Right atrium auricular region (tissue), 2 donors: Measurements from ENCODE around the gene NDNF. TPM values are rescaled to one million over a fixed set of nuclear protein-coding genes. Genes with fewer than 3 reads are reported as not detected.

Source experiments
- DNase-seq: peaks from one replicate; pipeline ENCODE4 v3.0.0-alpha.2; 2019; ENCODE audit warnings: low spot score
- H3K27ac ChIP-seq, 2 donors: fragments of 200-600 bp; sonication (generic); 1 replicate in 1 of 2; 2 replicates in 1 of 2; pipeline ENCODE4 v1.5.1; 2016 to 2019
- H3K27me3 ChIP-seq, 2 donors: fragments of 200-600 bp; sonication (generic); one replicate each; pipeline versions ENCODE4 v1.5.1 to v1.6.0; 2017 to 2019
- H3K36me3 ChIP-seq: fragments of 200-600 bp; sonication (generic); one replicate; pipeline ENCODE4 v1.5.1; 2016
- H3K4me1 ChIP-seq, 2 donors: fragments of 200-600 bp; sonication (generic); one replicate each; pipeline versions ENCODE4 v1.5.1 to v1.6.0; 2017 to 2019
- H3K4me3 ChIP-seq, 2 donors: fragments of 200-600 bp; sonication (generic); 1 replicate in 1 of 2; 2 replicates in 1 of 2; pipeline ENCODE4 v1.5.1; 2017 to 2019; ENCODE audit warnings: mild to moderate bottlenecking in 1 of 2, moderate library complexity in 1 of 2
- H3K9me3 ChIP-seq, 2 donors: fragments of 200-600 bp; sonication (generic); one replicate each; pipeline ENCODE4 v1.5.1; 2019
- total RNA-seq, 2 donors: library from RNA; depleted of rRNA; stranded (reverse); fragments of >200 nt; gene quantifications; one replicate each; pipeline ENCODE4 v1.1.0, GENCODE V29; 2016
- TF ChIP-seq, protein P1 (sequence below), 2 donors: fragments of 200-600 bp; sonication (generic); IDR thresholded peaks; one replicate each; pipeline ENCODE4 v1.5.1; 2019; ENCODE audit warnings: antibody characterized with exemption in 2 of 2

The NDNF gene
- total RNA-seq, 2 donors from 2014 or later = 0.51 to 5.4 TPM

DNA sequence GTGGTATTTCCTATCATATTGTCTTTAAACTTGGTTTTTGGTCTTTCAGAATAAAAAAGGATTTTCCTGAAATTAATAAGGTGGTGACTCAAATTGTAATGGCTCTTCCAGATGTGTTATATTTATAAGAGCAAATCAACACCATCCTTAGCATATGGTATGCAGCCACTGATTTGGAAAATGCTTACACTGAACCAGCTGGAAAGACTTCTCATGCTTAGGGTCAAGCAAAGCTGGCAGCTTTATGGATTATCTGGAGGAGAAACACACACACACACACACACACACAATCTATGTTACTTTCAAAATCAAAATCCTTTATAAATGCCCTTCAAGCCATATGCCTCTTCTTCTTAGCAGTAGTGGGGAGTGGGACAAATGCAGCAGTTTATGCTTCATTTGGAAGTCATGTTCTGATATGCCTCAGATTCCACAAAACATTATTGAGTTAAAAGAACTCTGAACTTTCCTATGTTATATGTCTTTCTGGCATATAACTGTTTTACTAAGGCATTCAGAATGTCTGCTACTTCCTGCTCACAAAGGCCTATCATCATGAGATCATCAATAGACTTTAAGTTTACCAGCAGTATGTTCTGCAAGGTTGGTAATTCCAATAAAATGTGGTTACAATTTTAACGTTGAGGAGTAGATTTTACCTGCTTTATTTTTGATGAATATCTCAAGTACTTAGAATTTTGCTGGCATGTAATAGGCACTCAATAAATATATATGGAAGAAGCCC lies 76.9 kb downstream of the NDNF start:
- Histone ChIP-seq H3K4me3 (no peak overlapping the region), H3K36me3 (no peaks in the 10 kb centered on the region), H3K27me3 (no peaks in the 10 kb centered on the region), H3K9me3 (no peaks in the 10 kb centered on the region), H3K4me1 (no peaks in the 10 kb centered on the region), H3K27ac (no peak overlapping the region)
- no peak for DNase-seq
- TF ChIP-seq, protein P1, sequence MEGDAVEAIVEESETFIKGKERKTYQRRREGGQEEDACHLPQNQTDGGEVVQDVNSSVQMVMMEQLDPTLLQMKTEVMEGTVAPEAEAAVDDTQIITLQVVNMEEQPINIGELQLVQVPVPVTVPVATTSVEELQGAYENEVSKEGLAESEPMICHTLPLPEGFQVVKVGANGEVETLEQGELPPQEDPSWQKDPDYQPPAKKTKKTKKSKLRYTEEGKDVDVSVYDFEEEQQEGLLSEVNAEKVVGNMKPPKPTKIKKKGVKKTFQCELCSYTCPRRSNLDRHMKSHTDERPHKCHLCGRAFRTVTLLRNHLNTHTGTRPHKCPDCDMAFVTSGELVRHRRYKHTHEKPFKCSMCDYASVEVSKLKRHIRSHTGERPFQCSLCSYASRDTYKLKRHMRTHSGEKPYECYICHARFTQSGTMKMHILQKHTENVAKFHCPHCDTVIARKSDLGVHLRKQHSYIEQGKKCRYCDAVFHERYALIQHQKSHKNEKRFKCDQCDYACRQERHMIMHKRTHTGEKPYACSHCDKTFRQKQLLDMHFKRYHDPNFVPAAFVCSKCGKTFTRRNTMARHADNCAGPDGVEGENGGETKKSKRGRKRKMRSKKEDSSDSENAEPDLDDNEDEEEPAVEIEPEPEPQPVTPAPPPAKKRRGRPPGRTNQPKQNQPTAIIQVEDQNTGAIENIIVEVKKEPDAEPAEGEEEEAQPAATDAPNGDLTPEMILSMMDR (IDR thresholded peaks at IDR 0.05) = no peak

DNA sequence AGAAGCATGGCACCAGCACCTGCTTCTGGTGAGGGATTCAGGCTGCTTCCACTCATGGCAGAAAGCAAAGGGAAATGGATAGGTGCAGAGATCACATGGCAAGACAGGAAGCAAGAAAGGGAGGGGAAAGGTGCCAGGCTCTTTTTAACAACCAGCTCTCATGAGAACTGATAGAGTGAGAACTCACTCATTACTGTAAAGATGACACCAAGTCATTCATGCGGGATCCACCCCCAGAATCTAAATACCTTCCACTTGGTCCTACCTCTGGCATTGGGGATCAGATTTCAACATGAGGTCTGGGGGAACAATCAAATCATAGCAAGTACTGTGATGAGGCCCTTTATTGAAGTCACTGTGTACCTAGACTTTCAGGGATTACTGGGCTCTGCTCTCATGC lies 77.8 kb downstream of the NDNF start:
- TF ChIP-seq, protein P1 (IDR thresholded peaks at IDR 0.05) = no peak
- Histone ChIP-seq H3K27me3 (no peaks in the 10 kb centered on the region), H3K9me3 (no peaks in the 10 kb centered on the region), H3K4me1 (no peaks in the 10 kb centered on the region), H3K27ac (no peak overlapping the region), H3K36me3 (no peaks in the 10 kb centered on the region), H3K4me3 (no peak overlapping the region)
- no peak for DNase-seq

DNA sequence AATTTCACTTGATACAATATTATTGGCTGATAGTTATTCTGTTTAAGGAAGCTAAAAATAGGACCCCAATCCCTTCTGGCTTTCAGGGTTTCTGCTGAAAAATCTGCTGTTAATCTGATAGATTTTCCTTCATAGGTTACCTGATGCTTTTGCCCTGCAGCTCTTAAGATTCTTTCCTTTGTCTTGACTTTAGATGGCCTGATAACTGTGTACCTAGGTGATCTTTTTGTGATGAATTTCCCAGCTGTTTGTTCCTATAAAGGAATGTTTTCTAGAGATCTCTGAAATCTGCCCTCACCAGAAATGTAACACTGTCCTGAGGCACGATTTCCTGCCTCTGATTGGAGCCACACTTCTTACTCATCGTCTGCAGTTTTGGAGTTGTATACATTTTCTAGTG lies 80.5 kb downstream of the NDNF start:
- H3K27me3 ChIP-seq = no peaks in the 10 kb centered on the region
- H3K9me3 ChIP-seq = no peaks in the 10 kb centered on the region
- H3K4me1 ChIP-seq = no peaks in the 10 kb centered on the region
- no peak overlapping the region for H3K27ac ChIP-seq
- TF ChIP-seq, protein P1 (IDR thresholded peaks at IDR 0.05) = no peak
- no peaks in the 10 kb centered on the region for H3K36me3 ChIP-seq
- no peak for DNase-seq
- H3K4me3 ChIP-seq = no peak overlapping the region

DNA sequence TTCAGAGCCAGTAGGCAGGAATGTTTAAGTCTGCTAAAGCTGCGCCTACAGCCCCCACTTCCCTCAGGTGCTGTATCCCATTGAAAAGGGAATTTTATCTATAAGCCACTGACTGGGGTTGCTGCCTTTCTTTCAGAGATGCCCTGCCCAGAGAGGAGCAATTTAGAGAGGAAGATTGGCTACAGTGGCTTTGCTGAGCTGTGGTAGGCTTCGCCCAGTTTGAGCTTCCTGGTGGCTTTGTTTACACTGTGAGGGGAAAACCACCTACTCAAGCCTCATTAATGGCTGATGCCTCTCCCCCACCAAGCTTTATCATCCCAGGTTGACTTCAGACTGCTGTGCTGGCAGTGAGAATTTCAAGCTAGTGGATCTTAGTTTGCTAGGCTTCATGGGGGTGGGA lies 82.1 kb downstream of the NDNF start:
- Histone ChIP-seq H3K4me1 (no peaks in the 10 kb centered on the region), H3K9me3 (no peaks in the 10 kb centered on the region), H3K27me3 (no peaks in the 10 kb centered on the region), H3K36me3 (no peaks in the 10 kb centered on the region), H3K27ac (no peak overlapping the region), H3K4me3 (no peak overlapping the region)
- TF ChIP-seq, protein P1 (IDR thresholded peaks at IDR 0.05) = no peak
- no peak for DNase-seq

Other genes starting within 250 kb of the NDNF start
- gene PRDM5, start 149.8 kb downstream of the NDNF start, total RNA-seq = 10 to 100 TPM in 1 of 2 donors, 1 to 10 TPM in 1; 8.1 to 12.8 TPM
- not detected for gene TNIP3, start 91.8 kb upstream of the NDNF start, total RNA-seq